ENCODE data around the gene TUBB6. TPM values are rescaled to one million over a fixed set of nuclear protein-coding genes. Genes with fewer than 3 reads are reported as not detected.

TUBB6 gene
- polyA plus RNA-seq, 3 donors: 45.1 to 77.6 (median 60.6) TPM

GRCh38 chr18:12282442-12283039, 25.5 kb upstream of the TUBB6 start:
- DNase-seq (ENCODE audit: extremely low read depth in 1 of 11, low read depth in 9 of 11, low spot score in 4 of 11): no peak

GRCh38 chr18:12283256-12283655, 24.8 kb upstream of the TUBB6 start:
- DNase-seq (ENCODE audit: extremely low read depth in 1 of 11, low read depth in 9 of 11, low spot score in 4 of 11): no peak

GRCh38 chr18:12283666-12284065, 24.4 kb upstream of the TUBB6 start:
- DNase-seq (ENCODE audit: extremely low read depth in 1 of 11, low read depth in 9 of 11, low spot score in 4 of 11): no peak

GRCh38 chr18:12287131-12287681, 20.8 kb upstream of the TUBB6 start:
- no peak for DNase-seq (ENCODE audit: extremely low read depth in 1 of 11, low read depth in 9 of 11, low spot score in 4 of 11)

- DNase-seq (ENCODE audit: extremely low read depth in 1 of 11, low read depth in 9 of 11, low spot score in 4 of 11): peak in 4 of 11 donors; percentile 29 to 40 (median 36)
Measured at GRCh38 chr18:12287684-12288402, 20.2 kb upstream of the TUBB6 start.

- DNase-seq (ENCODE audit: extremely low read depth in 1 of 11, low read depth in 9 of 11, low spot score in 4 of 11): no peak
Measured at GRCh38 chr18:12288403-12288755, 19.7 kb upstream of the TUBB6 start.

- DNase-seq (ENCODE audit: extremely low read depth in 1 of 11, low read depth in 9 of 11, low spot score in 4 of 11): no peak
Measured at GRCh38 chr18:12290086-12290485, 18.0 kb upstream of the TUBB6 start.

GRCh38 chr18:12291161-12291560, 16.9 kb upstream of the TUBB6 start:
- DNase-seq (ENCODE audit: extremely low read depth in 1 of 11, low read depth in 9 of 11, low spot score in 4 of 11): no peak

- no peak for DNase-seq (ENCODE audit: extremely low read depth in 1 of 11, low read depth in 9 of 11, low spot score in 4 of 11)
Measured at GRCh38 chr18:12291690-12292089, 16.4 kb upstream of the TUBB6 start.

GRCh38 chr18:12293831-12294230, 14.2 kb upstream of the TUBB6 start:
- DNase-seq (ENCODE audit: extremely low read depth in 1 of 11, low read depth in 9 of 11, low spot score in 4 of 11): no peak

- DNase-seq (ENCODE audit: extremely low read depth in 1 of 11, low read depth in 9 of 11, low spot score in 4 of 11): no peak
Measured at GRCh38 chr18:12295389-12296086, 12.5 kb upstream of the TUBB6 start.

- no peak for DNase-seq (ENCODE audit: extremely low read depth in 1 of 11, low read depth in 9 of 11, low spot score in 4 of 11)
Measured at GRCh38 chr18:12296087-12296403, 12.0 kb upstream of the TUBB6 start.

GRCh38 chr18:12296457-12296856, 11.6 kb upstream of the TUBB6 start:
- no peak for DNase-seq (ENCODE audit: extremely low read depth in 1 of 11, low read depth in 9 of 11, low spot score in 4 of 11)

GRCh38 chr18:12299862-12300261, 8.2 kb upstream of the TUBB6 start:
- no peak for DNase-seq (ENCODE audit: extremely low read depth in 1 of 11, low read depth in 9 of 11, low spot score in 4 of 11)

- no peak for DNase-seq (ENCODE audit: extremely low read depth in 1 of 11, low read depth in 9 of 11, low spot score in 4 of 11)
Measured at GRCh38 chr18:12301263-12302005, 6.6 kb upstream of the TUBB6 start.

- DNase-seq (ENCODE audit: extremely low read depth in 1 of 11, low read depth in 9 of 11, low spot score in 4 of 11): no peak
Measured at GRCh38 chr18:12302391-12303147, 5.5 kb upstream of the TUBB6 start.

- DNase-seq (ENCODE audit: extremely low read depth in 1 of 11, low read depth in 9 of 11, low spot score in 4 of 11): no peak
Measured at GRCh38 chr18:12304351-12305210, 3.5 kb upstream of the TUBB6 start.

GRCh38 chr18:12305211-12305610, 2.8 kb upstream of the TUBB6 start:
- no peak for DNase-seq (ENCODE audit: extremely low read depth in 1 of 11, low read depth in 9 of 11, low spot score in 4 of 11)
